ENCODE data around the gene HIP1R. TPM values are rescaled to one million over a fixed set of nuclear protein-coding genes. Genes with fewer than 3 reads are reported as not detected.

Gene HIP1R
- polyA plus RNA-seq, 1 experiment, result 12.8 TPM

GRCh38 chr12:122845865-122846621 lies 10.8 kb downstream of the HIP1R start:
- DNase-seq (ENCODE audit: low read depth), result no peak
- ChIA-PET CTCF (interaction anchor here (1.4 to 5.3 kb wide), 2 partner anchors 14 to 52 kb away, joined by 3 to 21 read pairs; no protein-coding TSS in a partner anchor), POLR2A (no interaction called here)
- TF ChIP-seq CTCF (IDR thresholded peaks at IDR 0.05; ENCODE audit: insufficient read depth, low read depth, low read length), result no peak
- Histone ChIP-seq H3K36me3 (ENCODE audit: control insufficient read depth, insufficient read depth, low read length) (no peaks in the 10 kb centered on the region; the same call in 1 of the 2 replicates), H3K4me3 (ENCODE audit: low read depth, low read length) (no peak overlapping the region), H3K27me3 (ENCODE audit: control insufficient read depth, insufficient read depth, low read length) (no peaks in the 10 kb centered on the region)

- H3K36me3 ChIP-seq (ENCODE audit: control insufficient read depth, insufficient read depth, low read length), result no peaks in the 10 kb centered on the region; the same call in 1 of the 2 replicates
- ChIA-PET CTCF (interaction anchor here (0.9 to 5.3 kb wide), 3 partner anchors 13 to 391 kb away, joined by 3 to 21 read pairs (median 3); no protein-coding TSS in a partner anchor), POLR2A (no interaction called here)
- DNase-seq (ENCODE audit: low read depth), result no peak
- H3K4me3 ChIP-seq (ENCODE audit: low read depth, low read length), result no peak overlapping the region
- no peak for TF ChIP-seq CTCF (IDR thresholded peaks at IDR 0.05; ENCODE audit: insufficient read depth, low read depth, low read length)
- H3K27me3 ChIP-seq (ENCODE audit: control insufficient read depth, insufficient read depth, low read length), result no peaks in the 10 kb centered on the region
Measured at GRCh38 chr12:122846622-122847515, 11.6 kb downstream of the HIP1R start.

GRCh38 chr12:122847516-122847836 lies 12.2 kb downstream of the HIP1R start:
- ChIA-PET CTCF (interaction anchor here (0.9 to 5.3 kb wide), 3 partner anchors 12 to 391 kb away, joined by 3 to 21 read pairs (median 3); no protein-coding TSS in a partner anchor), POLR2A (no interaction called here)
- Histone ChIP-seq H3K36me3 (ENCODE audit: control insufficient read depth, insufficient read depth, low read length) (no peaks in the 10 kb centered on the region; the same call in 1 of the 2 replicates), H3K4me3 (ENCODE audit: low read depth, low read length) (no peak overlapping the region), H3K27me3 (ENCODE audit: control insufficient read depth, insufficient read depth, low read length) (no peaks in the 10 kb centered on the region)
- no peak for TF ChIP-seq CTCF (IDR thresholded peaks at IDR 0.05; ENCODE audit: insufficient read depth, low read depth, low read length)
- no peak for DNase-seq (ENCODE audit: low read depth)

GRCh38 chr12:122847921-122848421 lies 12.7 kb downstream of the HIP1R start:
- DNase-seq (ENCODE audit: low read depth), result no peak
- no peak for TF ChIP-seq CTCF (IDR thresholded peaks at IDR 0.05; ENCODE audit: insufficient read depth, low read depth, low read length)
- ChIA-PET CTCF (interaction anchor here (0.9 to 5.3 kb wide), 2 partner anchors 12 to 390 kb away, joined by 3 to 21 read pairs; no protein-coding TSS in a partner anchor), POLR2A (no interaction called here)
- Histone ChIP-seq H3K36me3 (ENCODE audit: control insufficient read depth, insufficient read depth, low read length) (no peaks in the 10 kb centered on the region; the same call in 1 of the 2 replicates), H3K4me3 (ENCODE audit: low read depth, low read length) (no peak overlapping the region), H3K27me3 (ENCODE audit: control insufficient read depth, insufficient read depth, low read length) (no peaks in the 10 kb centered on the region)
